NCI-H1105 treated with DMSO at 0.1 percent for 48 hours (cell line): ENCODE data around the gene CCDC77.
"Not testable (repeated sequence)": the region's sequence is repeated elsewhere in the genome, so short reads cannot be mapped to it uniquely, and the experiment has no call there.

Experiments used
- DNase-seq: peaks from one replicate; lab custom pipeline; 2025; lab: John Stamatoyannopoulos, UW

CCDC77 gene

DNA sequence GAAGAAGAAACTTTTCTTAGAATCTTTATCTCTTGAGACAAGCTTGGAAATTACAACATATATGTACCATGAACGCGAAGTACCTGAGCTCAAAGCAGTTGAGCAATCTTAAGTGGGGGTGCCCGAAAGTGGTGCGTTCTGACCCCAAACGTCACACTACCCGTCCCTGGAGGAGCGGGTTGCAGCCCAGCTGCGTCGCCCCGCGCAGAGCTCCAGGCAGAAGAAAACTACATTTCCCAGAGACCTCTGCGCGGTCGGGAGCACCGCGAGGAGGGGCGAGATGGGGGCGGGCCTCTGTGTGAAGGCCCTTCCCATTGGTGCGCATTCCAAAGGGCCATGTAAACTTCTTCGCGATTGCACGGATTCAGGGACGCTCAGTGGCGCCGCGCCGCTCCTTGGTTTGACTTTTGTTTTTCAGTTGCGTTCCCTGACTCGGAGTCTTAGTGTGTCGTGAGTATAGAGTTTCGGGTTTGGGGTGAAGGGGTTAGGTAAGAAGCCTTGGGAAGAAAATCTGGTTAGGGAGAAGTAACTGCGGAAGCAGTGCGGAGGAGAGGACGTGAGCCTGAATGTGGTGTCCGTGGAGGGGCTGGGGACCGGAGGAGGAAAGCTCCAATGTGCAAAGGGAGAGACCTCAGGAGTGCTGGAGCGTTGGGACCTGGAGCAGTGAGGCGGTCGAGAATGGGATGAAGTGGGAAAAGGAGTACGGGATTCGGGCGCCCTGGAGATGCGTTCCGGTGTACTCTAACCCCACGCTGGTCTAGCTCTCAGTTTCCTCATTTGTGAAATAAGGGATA lies at the start of gene CCDC77:
TSS of gene CCDC77 (plus strand) at position 410 of the 794 bp plus-strand sequence. CDS start 7,740 bp downstream, outside the sequence.
- no peak for DNase-seq

DNA sequence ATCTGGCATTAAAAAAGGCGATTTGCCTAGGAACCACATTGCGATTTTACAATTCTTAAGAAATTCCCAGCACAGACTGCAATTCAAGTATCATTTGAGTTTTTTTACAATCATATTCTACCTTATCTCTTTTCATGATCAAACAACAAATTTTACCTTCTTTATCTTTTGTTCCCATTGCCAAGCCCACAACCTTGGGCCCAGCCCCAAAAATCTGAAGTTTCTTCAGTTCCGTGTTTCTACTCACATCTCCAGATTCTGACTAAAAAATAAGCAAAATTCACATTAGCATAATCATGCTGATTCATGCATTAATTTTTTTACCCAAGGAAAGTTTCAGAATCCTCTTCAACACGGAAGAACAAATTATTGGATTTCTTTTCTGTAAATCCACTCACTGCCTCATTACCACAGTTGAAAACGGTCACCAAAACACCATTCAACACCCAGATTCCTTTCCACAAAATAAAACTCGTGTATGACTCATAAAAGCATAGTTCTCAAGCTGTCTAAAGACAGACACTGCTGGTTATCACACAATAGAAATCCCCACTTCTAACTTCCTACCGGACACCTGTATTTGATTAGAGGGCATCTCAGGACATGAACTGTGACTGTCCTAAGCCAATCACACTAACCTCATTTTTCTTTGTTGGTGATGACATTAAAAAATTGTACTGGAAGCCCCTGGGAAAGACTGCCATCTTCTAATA lies 45.0 kb upstream of the CCDC77 start:
- no peak for DNase-seq

GRCh38 chr12:359091-359490 lies 42.4 kb upstream of the CCDC77 start:
- DNase-seq = no peak

DNA sequence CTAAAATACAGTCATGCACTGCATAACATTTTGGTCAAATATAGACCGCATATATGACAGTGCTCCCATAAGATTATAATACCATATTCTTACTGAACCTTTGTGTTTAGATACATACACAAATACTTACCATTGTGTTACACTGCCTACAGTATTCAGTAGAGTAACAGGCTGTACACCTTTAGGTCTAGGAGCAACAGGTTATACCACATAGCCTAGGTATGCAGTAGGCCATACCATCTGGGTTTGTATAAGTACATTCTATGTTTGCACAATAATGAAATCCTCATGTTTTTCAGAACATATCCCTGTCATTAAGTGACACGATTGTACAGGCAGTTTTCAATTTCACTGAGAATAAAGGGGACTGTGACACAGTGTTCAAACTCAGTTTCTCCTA lies 34.6 kb upstream of the CCDC77 start:
- no peak for DNase-seq

GRCh38 chr12:367972-368371 lies 33.5 kb upstream of the CCDC77 start:
- no peak for DNase-seq

- DNase-seq = not testable (repeated sequence)
These were observed 30.5 kb upstream of the CCDC77 start for GRCh38 chr12:370739-371485.

DNA sequence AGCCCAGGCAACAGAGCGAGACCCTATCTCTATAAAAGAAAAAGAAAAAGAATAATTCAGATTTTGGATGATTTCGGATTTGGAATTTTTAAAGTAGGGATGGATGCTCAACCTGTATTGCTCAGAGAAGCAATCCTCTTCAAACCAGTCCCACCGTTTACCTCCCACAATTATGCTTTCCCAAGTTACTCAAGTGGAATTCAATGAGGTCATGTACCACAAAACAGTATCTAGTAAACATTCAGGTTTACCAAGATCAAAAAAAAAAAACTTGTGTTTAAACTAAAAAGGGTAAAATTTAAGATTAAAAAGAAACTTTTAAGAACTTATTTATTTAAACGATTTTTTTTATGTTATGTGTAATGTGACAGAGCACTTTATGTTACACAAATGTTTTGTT lies 14.8 kb upstream of the CCDC77 start:
- no peak for DNase-seq

- DNase-seq = no peak
These were observed 13.4 kb upstream of the CCDC77 start for GRCh38 chr12:388012-388411.

DNA sequence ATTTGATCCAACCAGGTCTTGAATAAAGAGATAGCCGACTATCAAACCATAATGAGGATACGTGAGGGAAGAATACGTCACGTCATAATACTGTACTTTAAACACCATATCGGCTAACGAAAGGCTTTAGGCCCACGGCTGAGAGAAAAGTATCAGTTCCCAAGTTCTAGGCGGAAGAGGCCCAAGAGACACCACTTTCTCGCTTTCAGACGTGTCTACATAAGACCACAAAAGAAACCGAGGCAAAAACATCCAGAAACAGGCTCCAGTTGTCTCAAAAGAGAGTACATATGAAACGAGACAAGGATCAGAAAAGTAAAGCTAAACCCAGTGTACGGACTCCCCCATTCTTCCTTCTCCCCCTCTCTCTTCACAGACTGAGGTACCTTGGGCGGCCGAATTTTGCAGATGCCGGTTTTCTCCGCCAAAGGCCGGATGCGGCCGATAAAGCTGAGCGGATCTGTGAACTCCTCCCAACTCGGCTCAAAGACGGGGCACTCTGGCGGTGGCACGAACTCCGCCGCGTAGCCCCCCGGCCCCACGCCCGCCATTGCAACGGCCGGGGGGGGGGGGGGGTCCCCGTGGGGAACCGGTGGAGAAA lies 12.8 kb upstream of the CCDC77 start:
- DNase-seq = no peak

DNA sequence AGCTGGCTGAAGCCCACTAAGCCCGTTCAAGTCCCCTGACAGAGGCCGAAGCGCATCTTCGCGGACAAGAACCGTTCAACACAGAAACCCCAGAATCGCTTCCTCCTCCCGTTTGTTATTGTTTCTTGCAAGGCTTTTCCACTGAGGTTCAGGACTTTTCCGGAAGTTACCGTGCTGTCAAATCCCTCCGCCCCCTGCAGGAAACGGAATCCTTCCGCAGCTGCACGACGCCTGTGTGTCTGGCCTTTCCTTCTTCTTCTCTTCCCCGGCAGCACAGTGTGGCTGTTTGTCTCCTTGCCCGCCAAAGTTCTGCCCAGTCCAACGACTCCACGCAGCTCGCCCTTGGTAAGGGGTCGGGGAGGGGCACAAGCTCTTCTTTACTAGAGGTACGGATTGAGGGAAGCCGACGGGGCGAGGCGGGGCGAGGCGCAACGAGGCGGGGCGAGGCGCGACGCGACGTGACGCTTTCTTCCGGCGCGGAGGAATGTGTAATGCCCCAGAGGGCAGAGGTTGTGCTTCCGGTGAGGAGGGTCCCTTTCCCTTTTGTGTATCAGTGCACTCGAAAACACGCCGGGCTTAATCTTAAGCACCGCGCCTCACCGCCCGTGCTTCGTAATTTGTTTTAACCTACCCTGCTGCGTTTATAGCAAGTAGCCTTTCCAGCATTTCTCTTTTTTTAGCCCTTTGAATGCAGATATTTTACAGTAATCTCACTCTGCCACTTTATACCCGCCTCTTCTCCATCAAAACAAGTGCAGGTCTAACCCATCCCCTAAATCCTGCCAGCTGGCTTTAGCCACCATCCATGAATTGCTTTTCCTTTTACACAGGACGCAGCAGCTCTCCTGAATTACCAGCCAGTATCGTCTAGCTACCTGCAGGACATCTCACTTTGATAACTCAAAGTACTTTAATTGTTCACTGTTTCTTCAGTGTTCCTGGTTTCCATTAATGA lies 12.0 kb upstream of the CCDC77 start, which contains the start of gene KDM5A:
TSS of gene KDM5A (minus strand) at position 179 of the 955 bp plus-strand sequence. CDS start 229 bp downstream, outside the sequence.
- no peak for DNase-seq

- no peak for DNase-seq
These were observed 616 bp upstream of the CCDC77 start for GRCh38 chr12:400828-401227.

GRCh38 chr12:402029-402389 lies 565 bp downstream of the CCDC77 start:
- DNase-seq = no peak

DNA sequence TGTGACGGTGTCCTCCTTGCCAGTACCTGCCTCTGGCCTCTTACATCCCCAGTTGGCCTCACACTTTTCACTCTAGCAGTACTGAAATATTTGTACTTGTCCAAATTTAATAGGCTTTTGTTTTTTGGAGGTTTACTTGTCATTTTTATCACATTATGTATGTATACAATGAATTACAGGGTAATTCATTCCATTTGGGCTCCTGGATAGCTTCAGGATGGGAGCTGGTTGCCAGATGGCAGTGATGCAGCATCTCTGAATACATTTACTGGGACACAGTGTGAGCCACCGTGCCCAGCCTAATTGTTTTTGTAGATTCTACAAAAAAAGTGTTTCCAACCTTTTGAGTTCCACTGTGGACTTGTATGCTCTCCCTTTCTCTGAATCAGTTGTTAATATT lies 13.4 kb downstream of the CCDC77 start:
- DNase-seq = no peak

- DNase-seq = no peak
These were observed 17.0 kb downstream of the CCDC77 start for GRCh38 chr12:418432-418831.

- no peak for DNase-seq
These were observed 21.1 kb downstream of the CCDC77 start for GRCh38 chr12:422526-422925.

GRCh38 chr12:435737-436136 lies 34.3 kb downstream of the CCDC77 start:
- DNase-seq = not testable (repeated sequence)

DNA sequence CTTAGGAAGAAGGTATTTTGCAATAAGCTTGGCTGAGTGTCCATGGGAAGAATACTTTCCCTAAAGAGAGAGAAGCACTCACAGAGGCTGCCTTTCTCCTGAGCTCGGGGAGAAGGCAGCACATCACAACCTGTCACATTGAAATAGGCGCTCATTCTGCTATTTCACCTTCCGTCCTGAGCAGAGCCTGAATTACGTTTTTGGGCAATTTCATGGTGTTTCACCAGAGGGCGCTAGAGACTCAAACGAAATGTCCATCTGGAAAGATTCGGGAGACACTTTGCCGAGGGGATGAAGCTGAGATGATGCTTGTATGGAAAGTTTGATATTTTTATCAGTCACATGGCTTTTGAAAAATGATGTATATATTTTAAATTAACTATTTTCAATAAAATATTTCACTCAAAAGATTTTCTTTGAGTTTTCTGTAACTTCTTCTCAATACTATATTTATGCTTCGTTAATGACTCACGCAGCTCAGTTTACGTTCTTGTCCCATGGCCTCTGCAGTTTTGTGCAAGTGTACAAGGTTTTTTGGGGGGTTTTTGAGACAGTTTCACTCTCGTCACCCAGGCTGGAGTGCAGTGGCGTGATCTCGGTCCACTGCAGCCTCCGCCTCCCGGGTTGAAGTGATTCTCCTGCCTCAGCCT lies 40.9 kb downstream of the CCDC77 start:
- DNase-seq = peak; percentile 37

- DNase-seq = no peak
These were observed 45.7 kb downstream of the CCDC77 start for GRCh38 chr12:447141-447540.

DNA sequence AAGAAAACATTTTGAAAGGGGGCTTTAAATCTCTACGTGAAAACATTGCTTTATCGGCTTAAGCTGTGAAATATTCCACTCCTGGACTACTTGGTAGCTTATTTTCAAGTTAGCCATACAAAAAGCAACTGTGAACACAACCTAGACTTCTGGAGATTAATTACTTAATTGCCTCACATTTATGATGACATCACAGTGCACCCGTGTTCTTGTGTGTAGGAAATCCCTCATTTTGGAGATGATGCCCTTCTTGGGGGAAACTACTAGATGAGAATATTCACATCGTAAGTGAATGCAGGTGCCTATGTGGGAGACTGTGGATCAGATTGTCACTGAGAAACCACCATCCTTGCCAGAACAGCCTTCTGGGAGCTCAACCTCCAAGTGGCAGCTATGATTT lies 47.8 kb downstream of the CCDC77 start:
- peak; percentile 81 for DNase-seq

- no peak for DNase-seq
These were observed 49.0 kb downstream of the CCDC77 start for GRCh38 chr12:450438-450837.
